ENCODE data around the gene AHCYL1. TPM values are rescaled to one million over a fixed set of nuclear protein-coding genes. Genes with fewer than 3 reads are reported as not detected.

Gene AHCYL1
- total RNA-seq, 4 donors from 2014 or later = 90.3 to 200 (median 118) TPM

DNA sequence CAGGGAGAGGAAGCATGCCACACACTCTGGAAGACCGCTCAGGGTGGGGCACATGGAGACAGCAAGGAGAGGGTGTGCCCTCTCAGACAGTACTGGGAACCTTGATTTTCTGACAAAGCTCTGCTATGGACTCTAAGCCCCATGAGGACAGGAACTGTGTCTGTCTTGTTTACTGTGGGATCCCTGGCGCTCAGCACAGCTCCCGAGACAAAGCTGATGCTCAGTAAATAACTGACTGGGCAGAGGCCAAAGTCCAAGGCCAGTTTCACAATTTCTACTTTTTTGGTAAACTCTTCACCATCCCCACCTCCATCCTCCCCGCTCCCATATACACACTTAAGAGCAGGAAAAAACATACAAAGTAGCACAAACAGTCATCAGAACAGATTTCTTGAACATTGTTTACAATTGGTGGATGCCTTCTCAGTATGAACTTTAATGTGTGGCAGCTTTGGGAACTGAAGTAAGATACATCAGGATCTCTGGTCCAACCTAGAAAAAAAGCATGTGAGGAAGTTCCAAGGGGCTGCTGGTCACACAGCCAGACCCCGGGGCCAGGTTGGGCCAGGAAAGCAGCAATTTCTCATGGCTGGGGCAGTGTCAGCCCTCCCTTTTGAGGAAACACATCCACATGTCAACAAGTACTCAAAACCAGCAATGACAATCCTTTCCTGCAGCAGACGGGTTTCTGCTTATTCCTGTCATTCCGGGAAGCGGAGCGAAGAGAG, 5.6 kb upstream of the AHCYL1 start:
- no peak overlapping the region for H3K27ac ChIP-seq
- H3K27me3 ChIP-seq = no peaks in the 10 kb centered on the region
- no peak for DNase-seq
- H3K4me3 ChIP-seq (replicated peaks in 1 of 3) = no peak overlapping the region
- 83 to 84% methylated on average over 9 of the region's 9 CpGs for WGBS, 2 donors
- no peaks in the 10 kb centered on the region for H3K9me3 ChIP-seq
- no peak for TF ChIP-seq POLR2A (IDR thresholded peaks at IDR 0.05)
- TF ChIP-seq, protein P1, sequence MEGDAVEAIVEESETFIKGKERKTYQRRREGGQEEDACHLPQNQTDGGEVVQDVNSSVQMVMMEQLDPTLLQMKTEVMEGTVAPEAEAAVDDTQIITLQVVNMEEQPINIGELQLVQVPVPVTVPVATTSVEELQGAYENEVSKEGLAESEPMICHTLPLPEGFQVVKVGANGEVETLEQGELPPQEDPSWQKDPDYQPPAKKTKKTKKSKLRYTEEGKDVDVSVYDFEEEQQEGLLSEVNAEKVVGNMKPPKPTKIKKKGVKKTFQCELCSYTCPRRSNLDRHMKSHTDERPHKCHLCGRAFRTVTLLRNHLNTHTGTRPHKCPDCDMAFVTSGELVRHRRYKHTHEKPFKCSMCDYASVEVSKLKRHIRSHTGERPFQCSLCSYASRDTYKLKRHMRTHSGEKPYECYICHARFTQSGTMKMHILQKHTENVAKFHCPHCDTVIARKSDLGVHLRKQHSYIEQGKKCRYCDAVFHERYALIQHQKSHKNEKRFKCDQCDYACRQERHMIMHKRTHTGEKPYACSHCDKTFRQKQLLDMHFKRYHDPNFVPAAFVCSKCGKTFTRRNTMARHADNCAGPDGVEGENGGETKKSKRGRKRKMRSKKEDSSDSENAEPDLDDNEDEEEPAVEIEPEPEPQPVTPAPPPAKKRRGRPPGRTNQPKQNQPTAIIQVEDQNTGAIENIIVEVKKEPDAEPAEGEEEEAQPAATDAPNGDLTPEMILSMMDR (IDR thresholded peaks at IDR 0.05) = no peak
- H3K4me1 ChIP-seq = peaks cover 0 to 10% of the 10 kb centered on the region in 2 donors
- intact Hi-C loops (cut with DNase I) = loop anchor here (5.0 kb wide), 1 partner anchor 47 kb away; no protein-coding TSS in a partner anchor
- no peaks in the 10 kb centered on the region for H3K36me3 ChIP-seq

DNA sequence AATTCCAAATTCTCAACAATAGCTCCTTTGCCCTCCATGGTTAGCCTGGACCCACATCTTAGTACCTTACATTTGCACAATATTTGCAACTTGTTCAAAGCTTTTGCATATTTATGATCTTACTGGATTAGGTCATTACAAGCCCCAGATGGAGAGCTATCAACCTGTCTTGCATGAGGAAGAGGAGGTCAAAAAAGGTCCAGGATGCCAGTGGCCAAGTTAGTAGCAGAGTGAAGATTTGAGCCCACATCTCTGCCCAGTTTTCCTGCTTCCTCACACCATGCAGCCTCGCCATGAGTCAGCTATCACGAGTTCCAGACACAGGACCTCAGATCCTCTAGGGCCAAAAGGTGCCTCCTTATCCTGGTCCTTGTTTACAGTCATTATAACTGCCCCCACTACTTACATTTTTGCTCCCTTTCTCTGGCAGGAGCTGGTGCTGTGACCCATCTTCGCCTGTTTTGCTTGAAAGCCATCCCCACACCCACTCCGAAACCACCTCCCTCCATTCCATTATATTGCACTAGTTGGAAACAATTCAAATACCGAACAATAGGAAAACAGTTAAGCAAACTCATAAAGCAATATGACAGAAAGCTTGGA, 5.0 kb upstream of the AHCYL1 start:
- H3K4me3 ChIP-seq (replicated peaks in 1 of 3) = no peak overlapping the region
- no peak overlapping the region for H3K27ac ChIP-seq
- 69 to 76% methylated on average over 5 of the region's 5 CpGs for WGBS, 2 donors
- no peaks in the 10 kb centered on the region for H3K36me3 ChIP-seq
- peaks cover 0 to 14% of the 10 kb centered on the region in 2 donors for H3K4me1 ChIP-seq
- H3K27me3 ChIP-seq = no peaks in the 10 kb centered on the region
- DNase-seq = no peak
- no peaks in the 10 kb centered on the region for H3K9me3 ChIP-seq
- intact Hi-C loops (cut with DNase I) = loop anchor here (5.0 to 10.0 kb wide), 2 partner anchors 47 to 435 kb away; partner anchors contain the start of gene GNAI3
- TF ChIP-seq, protein P1 (IDR thresholded peaks at IDR 0.05) = no peak
- TF ChIP-seq POLR2A (IDR thresholded peaks at IDR 0.05) = no peak

DNA sequence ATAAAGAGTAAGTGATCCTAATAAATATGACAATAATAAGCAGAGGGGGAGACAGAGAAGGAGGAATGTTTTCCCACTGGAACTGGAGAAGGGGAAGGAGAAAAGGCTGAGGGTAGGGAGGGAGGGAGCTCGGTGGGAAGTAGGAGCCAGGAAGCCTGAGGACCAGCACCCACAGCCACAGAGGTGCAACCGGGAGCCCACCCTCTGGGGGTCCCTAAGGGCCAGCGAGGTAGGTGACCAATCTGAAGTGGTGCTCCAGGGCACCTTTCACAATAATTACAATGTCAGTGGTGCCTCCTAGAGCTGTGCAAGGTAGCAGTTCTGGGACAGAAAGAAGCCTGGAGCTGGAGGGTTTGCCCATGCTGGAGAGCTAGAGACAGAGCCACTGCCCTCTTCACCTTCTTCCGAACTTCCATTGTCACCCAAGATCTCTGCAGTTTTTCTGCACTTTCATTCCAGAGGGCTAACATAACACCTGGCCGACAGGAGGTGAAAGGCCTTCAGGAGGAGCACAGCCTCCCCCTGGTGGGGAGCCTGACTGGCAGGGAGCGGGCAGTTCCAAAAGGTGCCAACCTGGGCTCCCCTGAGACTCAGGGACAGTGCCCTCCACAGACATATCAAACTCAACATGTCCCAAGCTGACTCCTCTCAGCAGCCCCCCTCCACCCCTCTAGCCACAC, 4.1 kb upstream of the AHCYL1 start:
- Histone ChIP-seq H3K27ac (no peak overlapping the region), H3K27me3 (no peaks in the 10 kb centered on the region), H3K4me1 (peaks cover 2 to 14% of the 10 kb centered on the region in 2 donors), H3K9me3 (no peaks in the 10 kb centered on the region), H3K4me3 (replicated peaks in 1 of 3) (no peak overlapping the region), H3K36me3 (no peaks in the 10 kb centered on the region)
- 38 to 40% methylated on average over 5 to 6 of the region's 6 CpGs for WGBS, 2 donors
- intact Hi-C loops (cut with DNase I) = loop anchor here (10.0 kb wide), 1 partner anchor 436 kb away; the partner anchor contains the start of gene GNAI3
- TF ChIP-seq POLR2A (IDR thresholded peaks at IDR 0.05) = no peak
- TF ChIP-seq, protein P1 (IDR thresholded peaks at IDR 0.05) = peak in 5 of 6 experiments; percentile 28 to 81 (median 64)
- peak; percentile 67 to 74 for DNase-seq

DNA sequence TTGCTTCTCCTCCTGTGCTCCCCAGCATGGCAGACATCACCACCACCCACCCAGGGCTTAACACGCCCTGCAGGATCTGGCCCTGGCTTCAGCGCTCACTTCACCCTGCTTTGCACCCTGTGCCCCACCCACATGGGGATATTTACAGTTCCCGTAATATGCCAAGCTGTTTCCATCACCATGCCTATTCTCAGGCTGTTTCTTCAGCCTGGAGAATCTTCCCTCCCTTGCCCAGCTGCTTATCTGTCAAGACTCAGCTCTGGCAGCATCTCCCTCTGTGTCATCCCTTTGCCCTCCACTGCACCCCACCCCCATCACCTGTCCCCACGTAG, 3.6 kb upstream of the AHCYL1 start:
- H3K27me3 ChIP-seq = no peaks in the 10 kb centered on the region
- intact Hi-C loops (cut with DNase I) = loop anchor here (10.0 kb wide), 1 partner anchor 436 kb away; the partner anchor contains the start of gene GNAI3

More for the DNA sequence above, 3.6 kb upstream of the AHCYL1 start:
- no peak for DNase-seq
- Histone ChIP-seq H3K4me3 (replicated peaks in 1 of 3) (no peak overlapping the region), H3K4me1 (peaks cover 7 to 14% of the 10 kb centered on the region in 2 donors), H3K36me3 (no peaks in the 10 kb centered on the region), H3K9me3 (no peaks in the 10 kb centered on the region), H3K27ac (no peak overlapping the region)
- no peak for TF ChIP-seq POLR2A (IDR thresholded peaks at IDR 0.05)
- TF ChIP-seq, protein P1 (IDR thresholded peaks at IDR 0.05) = no peak
- WGBS, 2 donors = 80 to 86% methylated on average over 4 of the region's 4 CpGs

Measured in thyroid gland (tissue), 4 donors.